ENCODE data around the gene PGLYRP3.

Gene PGLYRP3, protein sequence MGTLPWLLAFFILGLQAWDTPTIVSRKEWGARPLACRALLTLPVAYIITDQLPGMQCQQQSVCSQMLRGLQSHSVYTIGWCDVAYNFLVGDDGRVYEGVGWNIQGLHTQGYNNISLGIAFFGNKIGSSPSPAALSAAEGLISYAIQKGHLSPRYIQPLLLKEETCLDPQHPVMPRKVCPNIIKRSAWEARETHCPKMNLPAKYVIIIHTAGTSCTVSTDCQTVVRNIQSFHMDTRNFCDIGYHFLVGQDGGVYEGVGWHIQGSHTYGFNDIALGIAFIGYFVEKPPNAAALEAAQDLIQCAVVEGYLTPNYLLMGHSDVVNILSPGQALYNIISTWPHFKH

DNA sequence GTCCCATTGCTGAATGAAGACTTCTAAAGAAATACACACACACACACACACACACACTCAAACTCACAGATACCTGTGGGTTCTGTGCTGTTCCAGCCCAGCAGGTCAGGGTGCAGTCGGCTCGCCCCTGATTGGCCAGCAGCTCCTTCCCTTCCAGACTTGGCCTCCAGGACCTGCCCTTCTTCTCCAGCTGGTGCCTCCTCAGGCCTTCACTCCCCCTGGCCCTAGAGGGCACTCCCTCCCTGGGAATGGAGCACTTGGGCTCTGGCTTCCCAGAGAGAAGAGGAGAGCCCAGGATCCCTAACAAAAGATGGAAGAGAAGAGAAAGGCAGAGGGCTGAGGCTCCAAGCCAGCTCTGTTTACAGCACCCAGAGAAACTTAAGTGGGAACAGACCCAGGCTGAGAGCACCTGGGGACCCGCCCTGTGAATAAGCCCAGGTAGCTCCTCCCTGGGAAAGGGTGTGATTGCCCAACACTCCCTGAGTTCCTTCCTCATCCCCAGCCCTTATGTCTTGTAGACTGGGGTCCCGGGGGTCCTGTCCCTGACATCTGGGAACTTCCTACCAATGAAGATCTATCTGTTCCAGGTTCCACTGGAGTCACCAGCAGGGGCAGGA is at the start of gene PGLYRP3:
PGLYRP3 (minus strand) TSS at position 383 of the 617 bp plus-strand sequence. CDS start 2,287 bp downstream, outside the sequence.
- DNase-seq (ENCODE audit: low read depth, low spot score): no peak

DNA sequence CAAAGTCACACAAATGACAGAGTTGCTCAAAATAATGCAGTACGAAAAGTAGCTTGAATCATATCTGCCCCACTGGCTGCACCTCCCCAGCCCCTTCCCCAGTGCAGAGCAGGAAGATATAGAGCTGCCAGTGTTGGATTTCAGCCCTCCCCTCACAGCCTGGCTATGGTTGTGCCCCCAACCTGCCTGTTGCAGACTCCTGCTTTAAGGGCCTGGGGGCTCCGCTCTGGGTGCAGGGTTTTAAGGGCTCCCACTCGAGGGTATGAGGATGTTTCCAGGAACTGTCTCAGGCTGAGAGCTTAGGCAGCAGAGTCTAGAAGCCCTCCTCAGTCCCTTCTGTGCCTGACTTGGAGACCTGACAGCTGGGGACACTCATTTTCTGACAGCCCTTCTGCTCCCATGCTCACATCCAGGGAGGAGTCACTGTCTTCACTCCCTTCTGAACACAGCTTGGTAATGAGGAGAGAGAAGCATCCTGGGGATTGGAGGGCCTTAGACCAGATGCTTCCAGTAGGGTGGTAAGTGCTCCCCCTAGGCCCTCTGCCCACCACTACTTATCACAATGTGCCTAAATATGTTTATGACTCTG is 49.5 kb upstream of the PGLYRP3 start:
- no peak for DNase-seq (ENCODE audit: low read depth, low spot score)

DNA sequence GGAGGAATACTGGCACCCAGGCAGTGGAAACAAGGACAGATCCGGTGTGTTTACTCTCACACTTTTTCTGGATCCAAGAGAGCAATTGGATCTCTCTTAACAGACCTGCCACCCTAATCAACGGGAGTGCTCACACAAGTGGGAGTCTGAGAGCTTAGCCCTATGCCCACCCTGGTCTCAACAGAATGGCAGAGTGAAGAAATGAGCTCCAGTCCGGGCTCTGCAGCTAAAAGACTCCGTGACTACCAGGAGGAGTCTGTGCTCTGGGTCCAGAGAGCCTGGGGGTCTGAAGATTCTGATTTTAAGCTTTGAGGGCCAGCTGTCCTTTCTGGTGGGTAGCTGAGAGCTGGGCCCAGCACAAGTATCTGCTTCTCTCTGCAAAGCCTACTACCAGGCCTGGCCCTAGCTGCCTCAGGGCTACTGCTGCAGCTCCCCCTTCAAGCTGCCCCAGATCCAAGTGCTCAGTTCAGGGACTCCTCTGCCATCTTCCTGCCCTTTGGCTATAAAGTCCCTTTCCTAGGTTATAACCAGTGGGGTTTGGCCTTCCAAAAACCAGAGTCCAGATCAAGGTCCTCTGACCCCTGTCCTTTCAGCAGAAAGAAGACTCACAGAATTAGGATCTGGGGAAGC is 48.8 kb upstream of the PGLYRP3 start:
- no peak for DNase-seq (ENCODE audit: low read depth, low spot score)

DNA sequence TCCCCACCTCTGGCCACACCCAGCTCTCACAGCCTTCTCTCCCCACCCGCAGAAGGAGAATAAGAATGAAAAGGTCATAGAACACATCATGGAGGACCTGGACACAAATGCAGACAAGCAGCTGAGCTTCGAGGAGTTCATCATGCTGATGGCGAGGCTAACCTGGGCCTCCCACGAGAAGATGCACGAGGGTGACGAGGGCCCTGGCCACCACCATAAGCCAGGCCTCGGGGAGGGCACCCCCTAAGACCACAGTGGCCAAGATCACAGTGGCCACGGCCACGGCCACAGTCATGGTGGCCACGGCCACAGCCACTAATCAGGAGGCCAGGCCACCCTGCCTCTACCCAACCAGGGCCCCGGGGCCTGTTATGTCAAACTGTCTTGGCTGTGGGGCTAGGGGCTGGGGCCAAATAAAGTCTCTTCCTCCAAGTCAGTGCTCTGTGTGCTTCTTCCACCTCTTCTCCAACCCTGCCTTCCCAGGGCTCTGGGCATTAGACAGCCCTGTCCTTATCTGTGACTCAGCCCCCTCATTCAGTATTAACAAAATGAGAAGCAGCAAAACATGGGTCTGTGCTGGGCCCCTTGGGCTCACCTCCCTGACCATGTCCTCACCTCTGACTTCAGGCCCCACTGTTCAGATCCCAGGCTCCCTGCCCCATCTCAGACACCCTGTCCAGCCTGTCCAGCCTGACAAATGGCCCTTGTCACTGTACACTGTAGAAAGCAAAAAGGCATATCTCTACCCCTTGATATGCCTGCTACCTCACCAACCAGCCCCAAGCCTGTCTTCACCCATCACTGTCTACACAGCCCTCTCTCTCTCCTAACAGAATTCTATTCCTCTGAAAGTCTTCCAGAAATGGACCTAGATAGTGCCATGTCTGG is 48.1 kb upstream of the PGLYRP3 start:
- no peak for DNase-seq (ENCODE audit: low read depth, low spot score)

DNA sequence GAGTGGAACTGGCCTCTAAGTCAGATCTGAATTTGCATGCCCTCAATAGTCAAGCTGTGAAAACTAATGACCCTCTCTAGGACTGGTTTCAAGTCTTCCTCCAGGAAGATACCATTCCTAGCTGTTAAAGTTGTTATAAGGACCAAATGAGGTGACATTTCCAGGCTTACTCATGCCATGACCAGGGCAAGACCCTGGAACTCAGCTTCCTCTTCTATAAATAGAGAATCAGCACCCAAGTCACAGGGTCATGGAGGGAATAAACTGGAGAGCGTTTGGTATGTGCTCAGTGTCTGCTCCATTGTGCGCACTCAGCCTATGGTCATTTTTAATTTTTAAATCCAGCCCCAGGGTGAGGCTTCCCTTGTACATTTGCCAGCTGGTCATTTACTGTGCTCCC is 47.4 kb upstream of the PGLYRP3 start:
- no peak for DNase-seq (ENCODE audit: low read depth, low spot score)

DNA sequence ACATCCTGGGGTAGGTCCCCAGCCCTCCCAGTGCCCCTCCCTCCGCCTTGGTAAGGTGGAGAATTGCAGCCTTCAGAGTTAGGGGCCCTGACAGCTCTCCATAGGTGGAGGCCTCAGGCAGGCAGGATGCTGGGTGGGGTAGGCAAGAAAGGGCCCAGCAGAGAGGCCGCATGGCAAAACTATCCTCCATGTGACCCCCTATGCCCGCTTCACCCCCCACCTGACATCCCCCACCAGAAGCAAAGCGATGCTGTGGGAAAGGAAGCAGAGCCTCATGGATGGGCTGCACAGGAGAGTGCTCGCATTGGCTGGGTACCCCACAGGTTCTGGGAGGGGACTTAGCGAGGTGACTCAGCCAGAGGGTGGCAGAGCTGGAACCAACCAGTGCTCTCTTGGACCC is 46.5 kb upstream of the PGLYRP3 start:
- DNase-seq (ENCODE audit: low read depth, low spot score): no peak

DNA sequence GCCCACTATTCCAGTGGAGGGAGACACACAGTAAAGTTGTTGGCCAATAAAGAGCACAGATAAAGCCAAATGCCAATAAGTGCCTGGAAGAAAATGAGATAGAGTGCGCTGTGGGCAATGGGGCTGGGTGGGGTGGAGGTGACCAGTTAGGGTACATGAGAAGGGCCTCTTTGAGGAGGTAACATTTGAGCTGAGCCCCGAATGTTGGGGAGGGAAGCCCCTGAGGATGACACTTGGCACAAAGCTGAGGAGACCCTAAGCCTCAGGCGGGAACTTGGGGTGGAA is 45.9 kb upstream of the PGLYRP3 start:
- DNase-seq (ENCODE audit: low read depth, low spot score): no peak

DNA sequence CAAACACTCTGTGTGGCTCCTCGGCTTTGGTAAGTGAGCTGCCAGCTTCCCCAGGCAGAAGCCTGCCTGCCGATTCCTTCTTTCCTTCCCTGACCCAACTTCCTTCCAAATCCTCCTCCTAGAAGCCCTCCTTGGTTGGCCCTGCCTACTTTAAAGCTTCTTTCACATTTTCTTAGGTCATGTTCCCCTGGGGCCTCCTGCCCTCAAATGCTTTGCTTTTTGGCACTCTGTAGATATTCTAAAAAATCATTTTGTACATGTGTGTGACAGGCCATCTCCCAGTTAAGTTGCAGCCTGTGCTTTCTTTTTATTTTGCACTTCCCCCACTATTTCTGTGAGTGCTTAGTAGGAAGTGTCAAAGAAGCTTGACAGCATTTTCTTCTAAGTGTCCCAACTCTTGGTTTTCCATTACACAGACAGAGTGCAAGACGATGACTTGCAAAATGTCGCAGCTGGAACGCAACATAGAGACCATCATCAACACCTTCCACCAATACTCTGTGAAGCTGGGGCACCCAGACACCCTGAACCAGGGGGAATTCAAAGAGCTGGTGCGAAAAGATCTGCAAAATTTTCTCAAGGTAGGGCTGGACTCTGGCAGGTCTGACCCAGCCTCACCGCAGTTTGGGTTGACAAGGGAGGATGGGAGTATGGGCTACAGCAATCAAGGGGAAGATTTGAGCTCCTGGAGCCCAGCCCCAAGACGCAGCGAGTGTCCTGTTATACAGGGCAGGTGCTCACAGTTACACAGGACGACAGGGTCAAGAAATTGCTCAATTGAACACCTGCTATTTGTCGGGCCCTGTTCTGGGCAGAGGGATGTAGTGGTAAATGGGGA is 45.3 kb upstream of the PGLYRP3 start, which contains the start of gene S100A9:
S100A9 (plus strand) TSS at position 2 of the 838 bp plus-strand sequence; CDS start at position 432, 430 bp downstream.
- DNase-seq (ENCODE audit: low read depth, low spot score): no peak

DNA sequence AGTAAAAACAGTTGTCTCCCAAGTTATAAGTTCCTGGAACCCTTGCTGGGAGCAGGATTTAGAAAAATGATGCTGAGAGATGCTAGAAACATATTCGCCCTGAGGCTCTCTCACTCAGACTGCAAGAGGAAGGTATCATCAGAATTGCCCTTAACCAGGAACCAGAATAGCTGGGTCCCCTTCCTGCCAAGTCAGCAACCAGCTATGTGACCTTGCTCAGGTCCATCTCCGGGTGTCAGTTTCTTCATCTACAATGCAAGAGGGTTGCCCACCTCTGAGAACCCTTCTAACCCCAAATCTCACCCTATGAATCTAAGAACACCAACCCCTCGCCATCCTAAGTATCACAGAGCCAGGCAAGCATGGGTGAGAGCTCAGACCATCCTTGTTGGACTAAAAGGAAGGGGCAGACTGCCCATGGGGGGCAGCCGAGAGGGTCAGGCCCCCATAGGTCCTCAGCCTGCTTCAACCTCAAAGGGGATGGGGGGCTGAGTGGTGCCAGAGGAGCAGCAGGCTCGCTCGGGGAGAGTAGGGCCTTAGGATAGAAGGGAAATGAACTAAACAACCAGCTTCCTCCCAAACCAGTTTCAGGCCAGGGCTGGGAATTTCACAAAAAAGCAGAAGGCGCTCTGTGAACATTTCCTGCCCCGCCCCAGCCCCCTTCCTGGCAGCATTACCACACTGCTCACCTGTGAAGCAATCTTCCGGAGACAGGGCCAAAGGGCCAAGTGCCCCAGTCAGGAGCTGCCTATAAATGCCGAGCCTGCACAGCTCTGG is 44.5 kb upstream of the PGLYRP3 start:
- no peak for DNase-seq (ENCODE audit: low read depth, low spot score)

DNA sequence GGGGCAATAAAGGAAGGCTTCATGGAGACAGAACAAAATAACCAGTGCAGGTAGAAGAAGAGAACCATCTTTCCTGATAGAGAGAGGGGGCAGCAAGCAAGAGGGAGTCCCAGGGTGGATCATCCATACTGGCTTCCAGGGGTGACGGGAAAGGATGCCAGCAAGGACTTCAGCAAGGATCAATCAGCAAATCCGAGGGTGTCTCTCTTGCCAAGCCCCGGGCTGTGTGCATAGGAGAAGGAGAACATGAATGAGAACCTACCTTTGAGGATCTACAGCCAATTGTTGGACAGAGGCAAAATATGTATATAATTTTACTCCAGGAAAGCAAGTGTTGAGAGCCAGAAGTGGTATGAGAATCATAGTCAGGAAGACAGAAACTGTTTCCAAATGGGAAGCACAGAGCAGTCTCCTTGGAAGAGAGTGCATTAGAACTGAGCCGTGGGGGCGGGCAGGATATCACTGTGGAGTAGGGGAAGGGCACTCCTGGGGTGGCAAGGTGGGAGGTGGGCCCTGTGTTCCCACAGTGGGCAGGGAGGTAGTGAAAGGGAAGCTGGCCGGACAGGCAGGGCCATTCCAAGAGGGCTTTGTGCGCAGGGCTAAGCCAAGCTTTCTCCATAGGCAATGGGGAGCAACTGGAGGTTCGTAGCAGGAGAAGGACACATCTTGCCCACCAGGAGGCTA is 43.8 kb upstream of the PGLYRP3 start:
- DNase-seq (ENCODE audit: low read depth, low spot score): no peak

DNA sequence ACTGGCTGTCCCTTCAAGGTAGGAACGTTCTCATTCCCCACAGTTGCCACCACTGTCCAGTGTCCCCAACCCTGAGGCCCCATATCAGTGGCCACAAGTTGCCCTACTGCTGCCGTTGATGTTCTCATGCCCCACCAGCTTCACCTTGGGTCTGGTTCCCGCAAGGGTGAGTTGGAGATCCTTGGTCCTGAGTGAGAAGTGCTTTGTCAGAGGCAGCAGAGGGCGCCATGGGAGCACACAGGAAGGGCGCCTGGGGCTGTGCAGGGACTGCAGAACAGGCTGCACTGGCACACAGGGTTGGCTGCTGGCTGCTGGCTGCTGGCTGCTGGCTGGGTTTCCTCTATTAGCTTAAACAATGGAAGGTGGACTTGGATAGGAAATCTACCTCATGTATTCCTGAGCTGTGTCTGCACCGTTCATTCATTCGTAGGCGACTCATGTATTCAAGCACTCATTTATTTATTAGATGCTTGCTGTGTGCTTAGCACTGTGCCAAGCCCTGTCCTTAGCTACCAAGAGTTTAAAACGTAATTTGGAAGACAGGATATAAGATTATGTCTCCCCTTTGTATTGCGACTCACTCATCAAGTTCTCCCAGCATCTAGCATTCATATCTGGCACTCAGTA is 42.8 kb upstream of the PGLYRP3 start:
- DNase-seq (ENCODE audit: low read depth, low spot score): no peak

DNA sequence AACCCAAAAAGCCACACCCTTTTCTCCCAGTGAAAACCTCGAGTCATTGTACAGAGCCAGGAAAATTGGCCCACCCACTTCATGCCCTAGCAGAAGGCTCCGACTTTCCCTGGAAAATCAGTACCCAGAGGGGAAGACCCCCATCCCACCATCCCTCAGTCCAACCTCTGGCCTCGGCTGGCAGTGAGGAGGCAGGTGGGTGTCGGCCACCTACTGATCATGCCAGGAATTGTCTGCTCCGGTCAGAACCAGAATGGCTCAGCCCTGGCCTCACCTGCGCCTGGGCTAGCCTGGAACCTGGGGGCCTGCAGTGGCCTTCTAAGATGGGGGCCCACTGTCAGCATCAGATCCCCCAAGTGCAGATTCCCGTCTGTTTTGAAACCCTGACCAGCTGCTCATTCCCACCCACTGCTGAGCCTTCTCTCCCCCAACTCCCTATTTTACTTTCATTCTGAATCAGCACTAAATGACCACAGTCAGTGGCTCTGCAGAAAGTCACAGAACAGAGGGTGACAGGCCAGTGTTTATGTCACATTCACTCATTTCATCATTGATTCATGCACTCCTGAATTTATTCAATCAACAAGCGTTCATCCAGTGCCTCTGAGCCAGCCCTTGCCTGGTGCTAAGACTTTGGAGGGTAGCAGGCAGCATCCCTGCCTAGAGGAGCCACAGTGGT is 41.9 kb upstream of the PGLYRP3 start:
- DNase-seq (ENCODE audit: low read depth, low spot score): no peak

DNA sequence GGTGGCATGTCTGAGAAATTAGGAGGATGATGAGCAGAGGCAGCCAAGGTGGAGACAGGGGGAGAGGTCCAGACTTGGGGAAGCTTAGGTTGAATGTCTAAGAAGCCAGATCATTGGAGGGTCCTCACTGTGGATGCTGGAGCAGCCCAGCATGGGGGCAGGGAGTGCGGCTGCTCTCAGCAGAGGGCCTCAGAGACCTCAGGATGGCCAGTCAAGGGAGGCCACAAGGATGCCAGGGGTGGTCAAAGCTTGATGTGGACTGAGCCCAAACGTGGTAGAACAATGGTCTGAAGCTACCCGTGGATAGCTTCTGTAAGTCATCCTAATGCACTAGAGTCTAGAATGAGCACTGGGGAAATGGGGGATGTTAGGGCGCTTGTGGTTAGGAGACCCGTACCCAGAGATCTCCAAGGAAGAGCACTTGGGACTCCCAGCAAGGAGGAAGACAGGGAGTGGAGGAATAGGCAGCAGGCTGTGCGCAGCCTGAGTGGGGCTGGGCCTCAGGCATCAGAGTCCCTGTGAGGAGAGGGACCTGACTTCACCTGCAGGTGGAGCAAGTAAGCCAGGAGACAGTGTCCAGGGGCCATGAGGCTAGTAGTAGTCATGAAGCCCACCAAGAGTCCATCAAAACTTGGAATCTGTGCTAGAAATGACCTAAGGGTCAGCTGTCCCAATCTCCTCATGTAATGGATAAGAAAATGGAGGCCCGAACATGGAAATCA is 40.6 kb upstream of the PGLYRP3 start:
- DNase-seq (ENCODE audit: low read depth, low spot score): no peak

DNA sequence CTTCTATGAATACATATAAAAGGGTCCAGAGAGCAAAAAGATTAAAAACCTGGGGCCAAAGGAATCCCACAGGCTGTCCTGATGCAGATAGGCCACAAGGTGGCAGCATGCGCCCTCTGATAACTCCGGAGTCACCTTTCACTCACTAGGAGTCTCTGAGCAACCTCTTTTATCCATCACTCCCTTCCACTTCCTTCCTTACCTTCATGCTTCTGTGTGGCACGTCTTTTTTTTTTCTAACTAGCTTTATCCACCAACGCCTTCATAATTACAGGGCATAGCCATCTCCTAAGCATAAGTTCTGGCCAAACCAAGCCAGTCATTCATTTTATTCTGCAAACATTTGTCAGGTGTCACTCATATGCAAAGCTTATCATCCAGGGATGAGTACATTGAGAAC is 39.8 kb upstream of the PGLYRP3 start:
- peak; percentile 23 for DNase-seq (ENCODE audit: low read depth, low spot score)

DNA sequence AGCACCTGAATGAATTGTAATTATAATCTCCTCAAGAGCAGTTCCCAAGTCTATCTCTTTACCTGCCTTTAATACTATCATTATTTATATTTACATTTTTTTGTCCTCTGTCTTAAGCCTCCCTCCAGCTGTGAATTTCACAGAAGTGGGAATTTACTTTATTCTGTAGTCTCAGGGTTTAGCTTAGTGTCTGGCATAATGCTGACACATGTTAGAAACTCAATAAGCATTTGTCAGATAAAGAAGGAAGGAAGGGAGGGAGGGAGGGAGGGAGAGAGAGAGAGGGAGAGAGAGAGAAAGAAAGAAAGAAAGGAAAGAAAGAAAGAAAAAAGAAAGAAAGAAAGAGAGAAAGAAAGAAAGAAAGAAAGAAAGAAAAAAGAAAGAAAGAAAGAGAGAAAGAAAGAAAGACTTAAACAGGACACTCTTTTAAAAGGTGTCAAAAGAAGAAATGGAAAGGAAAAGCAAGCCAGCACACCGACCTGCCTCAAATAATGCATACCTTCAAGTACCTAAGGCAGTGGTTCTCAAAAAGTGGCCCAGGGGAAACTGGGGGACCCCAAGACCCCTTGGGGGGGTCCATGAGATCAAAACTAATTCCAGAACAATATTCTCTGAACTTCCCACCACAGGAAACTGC is 37.7 kb upstream of the PGLYRP3 start:
- no peak for DNase-seq (ENCODE audit: low read depth, low spot score)

DNA sequence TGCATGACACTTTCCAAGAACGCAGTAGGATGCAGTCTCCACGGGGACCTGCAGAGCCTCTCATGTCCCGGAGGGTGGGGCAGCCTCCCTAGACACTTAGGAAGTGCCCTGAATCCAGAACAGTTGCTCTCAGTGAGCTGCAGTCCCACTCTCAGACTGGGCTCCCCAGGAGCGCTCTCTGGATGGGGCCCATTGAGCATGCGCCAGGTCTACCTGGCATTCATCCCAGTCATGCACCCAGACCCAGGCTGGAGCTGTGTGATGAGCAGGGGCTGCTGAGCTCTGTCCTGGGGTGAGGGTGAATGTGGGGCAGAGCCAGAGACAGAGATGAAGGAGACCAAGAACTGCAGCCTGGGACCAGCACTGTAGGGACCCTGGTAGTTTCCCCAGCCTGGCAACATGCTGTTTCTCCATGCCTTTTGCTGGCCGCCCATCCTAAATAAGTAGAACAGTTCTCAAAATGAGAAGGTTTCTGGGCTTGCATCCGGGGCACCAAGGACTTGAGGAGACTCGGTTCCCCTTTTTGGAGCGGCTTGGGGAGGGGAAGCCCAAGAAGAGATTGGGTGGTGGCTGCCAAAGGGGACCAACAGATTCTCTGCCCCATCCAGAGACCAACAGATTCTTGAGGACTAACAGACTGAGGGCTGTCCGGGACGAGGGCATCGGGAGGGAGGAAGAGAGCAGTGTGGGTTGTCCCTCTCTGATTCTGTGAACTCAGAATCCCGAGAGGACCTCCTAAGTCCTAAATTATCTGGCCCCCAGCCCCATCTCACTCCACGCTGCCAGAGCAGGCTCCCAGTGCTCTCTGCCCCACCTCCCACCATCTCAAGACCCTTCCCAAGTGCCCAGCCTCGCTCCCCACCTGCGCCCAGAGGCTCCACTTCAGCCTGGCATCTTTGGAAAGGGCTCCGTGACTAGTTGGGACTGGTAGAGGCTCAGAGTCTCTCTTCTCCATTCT is 36.9 kb upstream of the PGLYRP3 start:
- DNase-seq (ENCODE audit: low read depth, low spot score): no peak
